GM20000 (cell line): Measurements from ENCODE around the gene MED13.
"Not testable (repeated sequence)": the region's sequence is repeated elsewhere in the genome, so short reads cannot be mapped to it uniquely, and the experiment has no call there.

ENCODE experiments used
- DNase-seq: peaks from one replicate; pipeline ENCODE4 v3.0.0; 2012; ENCODE audit warnings: low spot score
- CTCF ChIP-seq: IDR thresholded peaks from 2 replicates; pipeline ENCODE4 v1.5.1; 2012; ENCODE audit warnings: mild to moderate bottlenecking, control low read depth; ENCODE audit errors: extremely low read depth, missing control alignments

MED13 gene

GRCh38 chr17:62017496-62017895, 47.6 kb downstream of the MED13 start:
- DNase-seq, result no peak

GRCh38 chr17:62014526-62014925, 50.6 kb downstream of the MED13 start:
- no peak for DNase-seq
- no peak for TF ChIP-seq CTCF

More at GRCh38 chr17:62017496-62017895, 47.6 kb downstream of the MED13 start:
- TF ChIP-seq CTCF, result no peak

- DNase-seq, result no peak
- no peak for TF ChIP-seq CTCF
These were observed 55.9 kb downstream of the MED13 start for GRCh38 chr17:62009220-62009619.

GRCh38 chr17:62008294-62008693, 56.8 kb downstream of the MED13 start:
- no peak for TF ChIP-seq CTCF
- DNase-seq, result peak; percentile 14

GRCh38 chr17:62004388-62004787, 60.7 kb downstream of the MED13 start:
- TF ChIP-seq CTCF, result no peak
- DNase-seq, result no peak

- not testable (repeated sequence) for DNase-seq
These were observed 61.9 kb downstream of the MED13 start for GRCh38 chr17:62003141-62003540.

GRCh38 chr17:62001105-62001504, 64.0 kb downstream of the MED13 start:
- TF ChIP-seq CTCF, result no peak
- DNase-seq, result no peak

GRCh38 chr17:62000186-62000585, 64.9 kb downstream of the MED13 start:
- DNase-seq, result no peak
- TF ChIP-seq CTCF, result no peak

- not testable (repeated sequence) for DNase-seq
These were observed 66.5 kb downstream of the MED13 start for GRCh38 chr17:61998534-61998933.
